ENCODE data around the gene HTR3A.

The HTR3A gene

DNA sequence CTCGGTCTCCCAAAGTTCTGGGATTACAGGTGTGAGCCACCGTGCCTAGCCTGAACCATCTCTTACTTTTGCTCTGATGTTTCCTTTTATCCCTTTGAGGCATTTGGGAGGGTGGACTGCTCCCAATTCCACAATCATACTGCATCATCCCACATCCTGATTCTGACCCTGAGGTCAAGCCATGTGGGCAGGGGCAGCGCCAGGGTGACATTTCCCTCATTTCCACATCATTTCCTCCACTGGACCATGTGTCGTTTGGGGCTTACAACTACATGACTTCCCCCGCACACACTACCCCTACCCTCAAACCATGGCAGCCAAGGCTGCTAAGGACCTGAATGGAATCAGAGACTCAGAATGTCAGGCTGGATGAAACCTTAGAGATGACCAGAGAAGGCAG is 58.2 kb downstream of the HTR3A start:
- no peak overlapping the region for H3K4me3 Mint-ChIP-seq
- no peak overlapping the region for H3K27ac Mint-ChIP-seq
- peaks cover 19% of the 10 kb centered on the region for H3K27me3 Mint-ChIP-seq (ENCODE audit: low read depth, poor library complexity)
- TF ChIP-seq, protein P1, sequence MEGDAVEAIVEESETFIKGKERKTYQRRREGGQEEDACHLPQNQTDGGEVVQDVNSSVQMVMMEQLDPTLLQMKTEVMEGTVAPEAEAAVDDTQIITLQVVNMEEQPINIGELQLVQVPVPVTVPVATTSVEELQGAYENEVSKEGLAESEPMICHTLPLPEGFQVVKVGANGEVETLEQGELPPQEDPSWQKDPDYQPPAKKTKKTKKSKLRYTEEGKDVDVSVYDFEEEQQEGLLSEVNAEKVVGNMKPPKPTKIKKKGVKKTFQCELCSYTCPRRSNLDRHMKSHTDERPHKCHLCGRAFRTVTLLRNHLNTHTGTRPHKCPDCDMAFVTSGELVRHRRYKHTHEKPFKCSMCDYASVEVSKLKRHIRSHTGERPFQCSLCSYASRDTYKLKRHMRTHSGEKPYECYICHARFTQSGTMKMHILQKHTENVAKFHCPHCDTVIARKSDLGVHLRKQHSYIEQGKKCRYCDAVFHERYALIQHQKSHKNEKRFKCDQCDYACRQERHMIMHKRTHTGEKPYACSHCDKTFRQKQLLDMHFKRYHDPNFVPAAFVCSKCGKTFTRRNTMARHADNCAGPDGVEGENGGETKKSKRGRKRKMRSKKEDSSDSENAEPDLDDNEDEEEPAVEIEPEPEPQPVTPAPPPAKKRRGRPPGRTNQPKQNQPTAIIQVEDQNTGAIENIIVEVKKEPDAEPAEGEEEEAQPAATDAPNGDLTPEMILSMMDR (IDR thresholded peaks at IDR 0.05), result no peak
- H3K4me1 Mint-ChIP-seq, result peaks cover 18% of the 10 kb centered on the region
- H3K36me3 Mint-ChIP-seq (ENCODE audit: low read depth), result no peaks in the 10 kb centered on the region
- no peaks in the 10 kb centered on the region for H3K9me3 Mint-ChIP-seq
- DNase-seq, result no peak

DNA sequence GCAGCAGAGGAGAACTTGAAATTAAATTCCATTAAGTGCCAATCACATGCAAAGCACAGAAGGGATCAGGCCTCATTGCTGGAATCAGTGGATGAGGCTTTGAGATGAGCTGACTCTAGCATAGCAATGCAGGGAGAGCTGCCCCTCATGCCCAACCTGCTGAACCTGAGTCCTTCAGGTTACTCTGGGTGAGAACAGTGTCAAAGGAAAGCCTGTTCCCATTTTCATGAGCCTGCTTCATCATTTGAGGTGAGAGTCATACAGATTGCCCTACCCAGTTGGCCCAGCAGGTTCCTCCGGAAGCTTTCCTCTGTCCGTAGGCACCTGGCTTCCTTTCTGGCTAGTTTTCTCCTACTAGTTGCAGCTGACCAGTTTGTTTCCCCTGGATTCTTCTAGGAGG is 58.7 kb downstream of the HTR3A start:
- no peak overlapping the region for H3K27ac Mint-ChIP-seq
- TF ChIP-seq, protein P1 (IDR thresholded peaks at IDR 0.05), result no peak
- H3K4me1 Mint-ChIP-seq, result peaks cover 19% of the 10 kb centered on the region
- H3K27me3 Mint-ChIP-seq (ENCODE audit: low read depth, poor library complexity), result peaks cover 19% of the 10 kb centered on the region
- H3K9me3 Mint-ChIP-seq, result no peaks in the 10 kb centered on the region
- no peak for DNase-seq
- no peak overlapping the region for H3K4me3 Mint-ChIP-seq
- H3K36me3 Mint-ChIP-seq (ENCODE audit: low read depth), result no peaks in the 10 kb centered on the region

DNA sequence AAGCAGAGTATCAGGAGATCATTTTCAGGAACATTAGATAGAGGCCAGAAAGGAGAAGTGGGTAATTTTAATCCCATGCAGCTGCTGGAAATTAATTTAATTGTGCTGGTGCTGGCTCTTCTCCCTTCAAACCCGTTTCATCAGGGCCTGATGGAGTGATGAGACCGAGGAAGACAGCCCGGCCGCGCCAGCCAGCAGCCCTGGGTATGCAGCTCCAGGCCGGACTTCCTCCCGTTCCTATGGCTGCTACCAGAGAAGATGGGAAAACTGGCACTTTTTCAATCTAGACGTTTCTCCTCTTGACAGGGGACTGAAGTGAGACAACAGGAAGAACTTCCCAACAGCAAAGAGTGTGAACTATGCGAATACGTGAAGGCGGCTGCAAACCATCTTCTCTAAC is 60.0 kb downstream of the HTR3A start:
- H3K4me3 Mint-ChIP-seq, result no peak overlapping the region
- no peak for DNase-seq
- peaks cover 14% of the 10 kb centered on the region for H3K27me3 Mint-ChIP-seq (ENCODE audit: low read depth, poor library complexity)
- H3K9me3 Mint-ChIP-seq, result no peaks in the 10 kb centered on the region
- H3K36me3 Mint-ChIP-seq (ENCODE audit: low read depth), result no peaks in the 10 kb centered on the region
- peaks cover 23% of the 10 kb centered on the region for H3K4me1 Mint-ChIP-seq
- no peak overlapping the region for H3K27ac Mint-ChIP-seq
- TF ChIP-seq, protein P1 (IDR thresholded peaks at IDR 0.05), result no peak

DNA sequence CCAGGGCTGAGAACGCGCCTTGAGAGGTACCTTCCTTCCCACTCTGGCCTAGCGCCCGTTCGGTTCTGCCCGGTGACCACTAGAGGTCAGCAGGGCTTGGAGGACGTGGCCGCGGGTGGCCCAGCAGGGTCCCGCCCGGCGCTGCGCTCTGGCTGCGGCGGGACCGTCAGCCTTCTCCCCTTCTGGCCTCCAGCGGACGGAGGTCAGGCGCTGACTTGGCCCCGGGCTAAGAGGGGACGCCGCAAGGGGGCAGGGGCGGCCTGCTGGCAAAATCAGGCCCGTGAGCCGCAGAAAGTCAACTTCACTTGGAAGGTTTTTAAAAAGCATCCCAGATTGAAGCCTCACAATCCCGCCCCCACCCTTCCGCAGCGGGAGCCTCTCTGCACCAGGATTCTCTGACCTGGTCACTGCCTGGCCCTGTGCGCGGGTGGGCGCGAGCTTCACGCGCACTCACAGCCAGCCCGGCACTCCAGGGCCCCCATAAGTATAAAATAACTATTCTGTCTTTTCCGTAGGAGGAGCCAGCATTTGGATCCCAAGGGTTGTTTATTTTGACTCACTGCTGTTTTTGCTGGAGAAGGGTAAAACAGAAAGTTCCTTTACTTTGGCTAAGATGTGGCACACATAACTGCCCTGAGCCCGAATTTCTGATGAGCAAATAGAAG is 61.4 kb downstream of the HTR3A start:
- Mint-ChIP-seq H3K27ac (no peak overlapping the region), H3K4me3 (peak overlapping the region; percentile 28)
- TF ChIP-seq, protein P1 (IDR thresholded peaks at IDR 0.05), result peak; percentile 96

DNA sequence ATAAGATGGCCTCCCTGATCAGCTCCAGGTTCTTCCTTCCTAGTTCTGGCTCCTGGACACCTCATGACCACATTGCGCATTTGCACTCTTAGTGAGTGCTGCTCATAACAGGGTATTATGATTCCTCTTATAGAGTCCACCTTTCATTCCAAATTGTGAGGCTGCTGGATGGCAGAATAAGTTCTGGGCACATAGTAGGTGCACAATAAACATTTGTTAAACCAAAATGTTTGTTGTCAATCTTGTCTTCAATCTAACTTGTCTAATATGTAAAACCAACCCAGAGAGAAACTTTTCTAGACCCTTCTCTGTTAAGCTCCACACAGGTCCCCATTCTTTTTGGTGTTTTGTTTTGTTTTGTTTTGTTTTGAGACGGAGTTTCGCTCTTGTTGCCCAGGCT is 62.0 kb downstream of the HTR3A start:
- H3K27me3 Mint-ChIP-seq (ENCODE audit: low read depth, poor library complexity), result peaks cover 11% of the 10 kb centered on the region
- H3K4me1 Mint-ChIP-seq, result peaks cover 36% of the 10 kb centered on the region
- H3K9me3 Mint-ChIP-seq, result peaks cover under 1% of the 10 kb centered on the region
- no peak for DNase-seq
- no peaks in the 10 kb centered on the region for H3K36me3 Mint-ChIP-seq (ENCODE audit: low read depth)
- no peak overlapping the region for H3K27ac Mint-ChIP-seq
- TF ChIP-seq, protein P1 (IDR thresholded peaks at IDR 0.05), result no peak
- no peak overlapping the region for H3K4me3 Mint-ChIP-seq

More for the DNA sequence above, 61.4 kb downstream of the HTR3A start:
- H3K27me3 Mint-ChIP-seq (ENCODE audit: low read depth, poor library complexity), result peaks cover 14% of the 10 kb centered on the region
- peaks cover 33% of the 10 kb centered on the region for H3K4me1 Mint-ChIP-seq
- DNase-seq, result peak; percentile 89
- H3K9me3 Mint-ChIP-seq, result no peaks in the 10 kb centered on the region
- H3K36me3 Mint-ChIP-seq (ENCODE audit: low read depth), result no peaks in the 10 kb centered on the region

DNA sequence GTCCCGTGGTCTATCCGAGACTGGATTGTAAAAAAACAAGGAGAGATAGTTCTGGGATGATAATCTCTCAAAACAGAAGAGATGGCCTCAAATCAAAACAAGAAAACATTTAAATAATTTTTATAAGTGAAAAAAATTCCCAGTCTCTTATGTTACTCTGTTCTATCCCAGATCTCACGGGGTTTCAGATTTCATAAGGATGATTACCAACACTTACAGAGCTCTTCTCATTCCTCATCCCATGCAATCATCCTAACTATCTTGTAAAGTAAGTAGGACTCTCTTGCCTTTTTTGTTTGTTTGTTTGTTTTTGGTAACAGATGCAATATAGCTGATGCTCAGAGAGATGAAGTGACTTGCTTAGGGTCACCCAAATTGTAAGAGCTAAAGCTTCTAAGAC is 64.6 kb downstream of the HTR3A start:
- Mint-ChIP-seq H3K27ac (no peak overlapping the region), H3K4me3 (no peak overlapping the region), H3K9me3 (peaks cover 10% of the 10 kb centered on the region), H3K27me3 (ENCODE audit: low read depth, poor library complexity) (peaks cover 10% of the 10 kb centered on the region), H3K36me3 (ENCODE audit: low read depth) (no peaks in the 10 kb centered on the region), H3K4me1 (peaks cover 49% of the 10 kb centered on the region)
- DNase-seq, result no peak
- TF ChIP-seq, protein P1 (IDR thresholded peaks at IDR 0.05), result no peak
